WTC11 (cell line): ENCODE measurements around the gene PRLR.

ENCODE experiments used
- CBFB ChIP-seq: sonication (generic); formaldehyde crosslinking; IDR thresholded peaks from 2 replicates; pipeline ENCODE4 v1.8.1; 2022; ENCODE audit warnings: mild to moderate bottlenecking, low read depth, missing genetic modification reagents
- CTCF ChIP-seq: fragments of 200-600 bp; IDR thresholded peaks from 2 replicates; pipeline ENCODE4 v1.8.0; 2022; ENCODE audit warnings: antibody characterized with exemption
- JUN ChIP-seq: sonication (generic); formaldehyde crosslinking; IDR thresholded peaks from 2 replicates; pipeline ENCODE4 v1.8.0; 2023; ENCODE audit warnings: mild to moderate bottlenecking, missing genetic modification reagents
- MAX ChIP-seq: sonication (generic); formaldehyde crosslinking; IDR thresholded peaks from 2 replicates; pipeline ENCODE4 v1.8.0; 2022; ENCODE audit warnings: mild to moderate bottlenecking, missing genetic modification reagents

- TF ChIP-seq JUN (CRISPR knock-in tag) (no peak), CBFB (CRISPR knock-in tag) (no peak), CTCF (no peak), MAX (no peak)
These were observed 149.2 kb downstream of the PRLR start for GRCh38 chr5:35081134-35081533.
